NCI-H2107 treated with DMSO at 0.1 percent for 48 hours (cell line): ENCODE measurements around the gene AQP4.
A peak's percentile ranks its signal among the peaks of the same experiment; 100 is the strongest.

Experiments
- DNase-seq: peaks from one replicate; lab custom pipeline; 2025; ENCODE audit not compliant: unreplicated experiment; lab: John Stamatoyannopoulos, UW

The AQP4 gene

GRCh38 chr18:26865557-26865956, at the start of gene AQP4:
AQP4 (minus strand) TSS chr18:26865707; CDS start chr18:26865689, 18 bp downstream.
- DNase-seq = peak; percentile 2

GRCh38 chr18:26911840-26912239, 46.3 kb upstream of the AQP4 start:
- no peak for DNase-seq

GRCh38 chr18:26909599-26910290, 44.2 kb upstream of the AQP4 start:
- DNase-seq = no peak

GRCh38 chr18:26908906-26909305, 43.4 kb upstream of the AQP4 start:
- DNase-seq = no peak

- no peak for DNase-seq
These were observed 36.8 kb upstream of the AQP4 start for GRCh38 chr18:26902291-26902690.

- DNase-seq = no peak
These were observed 35.5 kb upstream of the AQP4 start for GRCh38 chr18:26901020-26901419.

GRCh38 chr18:26894426-26894825, 28.9 kb upstream of the AQP4 start:
- no peak for DNase-seq

GRCh38 chr18:26893996-26894395, 28.5 kb upstream of the AQP4 start:
- DNase-seq = no peak

GRCh38 chr18:26888259-26888658, 22.8 kb upstream of the AQP4 start:
- no peak for DNase-seq

GRCh38 chr18:26875040-26875654, 9.6 kb upstream of the AQP4 start:
- no peak for DNase-seq

GRCh38 chr18:26874283-26874682, 8.8 kb upstream of the AQP4 start:
- DNase-seq = no peak

GRCh38 chr18:26869640-26870039, 4.1 kb upstream of the AQP4 start:
- no peak for DNase-seq

GRCh38 chr18:26868968-26869586, 3.6 kb upstream of the AQP4 start:
- DNase-seq = no peak

GRCh38 chr18:26867471-26867870, 2.0 kb upstream of the AQP4 start:
- no peak for DNase-seq

- no peak for DNase-seq
These were observed 849 bp downstream of the AQP4 start for GRCh38 chr18:26864658-26865057.

GRCh38 chr18:26863921-26864497, 1.5 kb downstream of the AQP4 start:
- DNase-seq = no peak

- DNase-seq = no peak
These were observed 2.2 kb downstream of the AQP4 start for GRCh38 chr18:26863122-26863879.

- DNase-seq = no peak
These were observed 3.4 kb downstream of the AQP4 start for GRCh38 chr18:26862084-26862483.

GRCh38 chr18:26854292-26854881, 11.1 kb downstream of the AQP4 start:
- DNase-seq = no peak

GRCh38 chr18:26853401-26853800, 12.1 kb downstream of the AQP4 start:
- DNase-seq = no peak

GRCh38 chr18:26843760-26844159, 21.7 kb downstream of the AQP4 start:
- no peak for DNase-seq
